Brain pericyte (primary cell): ENCODE measurements around the gene EIF4A3.

Source experiments
- DNase-seq: peaks from one replicate; pipeline ENCODE4 v3.0.0-alpha.2; 2012; ENCODE audit warnings: low read depth, low spot score

EIF4A3 gene

DNA sequence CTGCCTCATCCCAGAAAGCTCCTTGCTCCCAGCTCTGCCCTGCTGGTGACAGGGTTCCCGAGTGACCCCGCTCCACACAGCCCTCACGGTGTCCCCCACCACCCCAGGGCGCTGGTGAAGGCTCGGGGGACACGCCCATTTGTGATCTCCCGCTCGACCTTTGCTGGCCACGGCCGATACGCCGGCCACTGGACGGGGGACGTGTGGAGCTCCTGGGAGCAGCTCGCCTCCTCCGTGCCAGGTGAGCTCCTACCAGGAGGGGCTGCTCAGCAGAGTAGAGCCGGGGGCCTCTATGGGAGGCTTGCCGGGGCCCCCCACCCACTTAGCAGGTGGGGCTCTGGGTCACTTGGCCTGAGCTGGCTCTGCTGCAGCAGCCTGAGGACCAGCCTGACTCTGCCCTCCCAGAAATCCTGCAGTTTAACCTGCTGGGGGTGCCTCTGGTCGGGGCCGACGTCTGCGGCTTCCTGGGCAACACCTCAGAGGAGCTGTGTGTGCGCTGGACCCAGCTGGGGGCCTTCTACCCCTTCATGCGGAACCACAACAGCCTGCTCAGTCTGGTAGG, 34.4 kb downstream of the EIF4A3 start:
- DNase-seq = no peak

DNA sequence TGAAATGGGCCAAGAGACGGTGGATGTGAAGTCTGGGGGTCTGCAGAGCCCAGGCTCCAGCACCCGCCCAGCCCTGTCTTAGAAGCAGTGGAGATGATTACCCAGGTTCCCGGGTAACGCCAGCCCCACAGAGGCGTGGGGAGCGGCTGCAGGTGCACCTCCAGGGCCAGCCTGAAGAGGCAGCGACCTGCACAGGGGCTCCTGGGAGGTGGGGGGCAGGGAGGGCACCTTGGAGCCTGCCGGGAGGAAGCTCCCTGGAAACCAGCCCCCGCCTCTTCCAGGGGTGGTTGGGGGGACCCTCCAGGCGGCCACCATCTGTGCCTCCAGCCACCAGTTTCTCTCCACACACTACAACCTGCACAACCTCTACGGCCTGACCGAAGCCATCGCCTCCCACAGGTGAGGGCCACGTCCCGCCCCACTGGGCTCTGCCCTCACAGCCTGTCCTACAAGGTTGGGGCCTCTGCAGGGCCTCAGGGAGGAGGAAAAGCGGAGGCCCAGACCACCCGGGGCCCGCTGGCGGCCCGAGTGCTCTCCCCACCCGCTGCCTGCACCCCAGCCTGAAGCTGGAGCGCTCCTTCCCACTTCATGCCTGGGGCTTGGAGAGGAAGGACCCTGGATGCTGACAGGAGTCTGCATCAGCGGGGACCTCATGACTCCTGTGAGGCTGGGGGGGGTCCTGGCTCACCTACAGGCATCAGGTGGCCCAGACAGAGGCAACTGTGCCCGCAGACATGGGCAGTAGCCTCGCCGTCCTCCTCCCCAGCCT, 35.0 kb downstream of the EIF4A3 start:
- no peak for DNase-seq

DNA sequence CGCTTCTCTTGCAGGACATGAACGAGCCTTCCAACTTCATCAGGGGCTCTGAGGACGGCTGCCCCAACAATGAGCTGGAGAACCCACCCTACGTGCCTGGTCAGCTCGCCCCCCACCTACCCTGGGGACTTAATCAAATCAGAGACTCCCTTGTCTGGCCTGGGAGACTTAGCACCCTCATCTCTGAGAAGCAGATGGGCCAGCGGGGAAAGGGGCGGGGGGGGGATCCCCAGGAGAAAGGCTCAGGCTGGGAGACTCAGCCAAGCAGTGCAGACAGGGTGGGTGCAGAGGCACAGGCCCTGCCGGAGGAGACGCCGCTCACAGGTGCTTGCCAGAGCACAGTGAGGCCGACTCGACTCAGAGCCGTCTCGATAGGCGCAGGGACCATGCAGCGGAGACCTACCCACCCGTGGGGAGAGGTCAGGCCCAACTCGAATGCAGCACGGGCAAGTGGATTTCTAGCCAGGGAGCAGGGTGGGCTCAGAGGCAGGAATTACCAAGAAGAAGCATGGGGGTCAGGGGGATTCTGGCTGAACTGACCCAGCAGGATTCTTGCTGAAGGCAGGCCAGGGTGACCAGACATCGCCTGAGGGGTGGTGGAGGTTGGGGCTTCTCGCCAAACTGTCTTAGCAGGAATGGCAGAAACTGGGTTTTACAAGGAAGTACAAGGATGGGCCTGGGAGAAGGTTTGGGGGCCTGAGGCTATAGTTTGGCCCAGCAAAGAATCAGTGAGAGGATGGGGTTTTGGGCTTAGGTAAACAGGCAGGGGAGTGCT, 35.8 kb downstream of the EIF4A3 start:
- DNase-seq = no peak

DNA sequence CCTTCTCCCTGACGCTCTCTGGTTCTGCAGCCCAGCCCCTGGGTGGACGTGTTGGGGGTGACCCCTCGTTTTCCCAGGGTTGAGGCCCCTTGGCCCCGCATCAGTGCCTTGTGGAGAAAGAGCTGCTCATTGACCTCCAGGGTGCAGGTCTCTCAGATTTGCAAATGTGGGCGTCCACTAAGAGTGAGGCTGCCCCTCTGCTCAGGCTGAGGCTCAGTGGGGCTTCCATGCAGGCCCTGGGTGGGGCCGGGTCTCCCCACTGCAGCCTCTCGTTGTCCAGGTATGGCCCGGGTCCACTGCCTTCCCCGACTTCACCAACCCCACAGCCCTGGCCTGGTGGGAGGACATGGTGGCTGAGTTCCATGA, 36.5 kb downstream of the EIF4A3 start:
- no peak for DNase-seq

DNA sequence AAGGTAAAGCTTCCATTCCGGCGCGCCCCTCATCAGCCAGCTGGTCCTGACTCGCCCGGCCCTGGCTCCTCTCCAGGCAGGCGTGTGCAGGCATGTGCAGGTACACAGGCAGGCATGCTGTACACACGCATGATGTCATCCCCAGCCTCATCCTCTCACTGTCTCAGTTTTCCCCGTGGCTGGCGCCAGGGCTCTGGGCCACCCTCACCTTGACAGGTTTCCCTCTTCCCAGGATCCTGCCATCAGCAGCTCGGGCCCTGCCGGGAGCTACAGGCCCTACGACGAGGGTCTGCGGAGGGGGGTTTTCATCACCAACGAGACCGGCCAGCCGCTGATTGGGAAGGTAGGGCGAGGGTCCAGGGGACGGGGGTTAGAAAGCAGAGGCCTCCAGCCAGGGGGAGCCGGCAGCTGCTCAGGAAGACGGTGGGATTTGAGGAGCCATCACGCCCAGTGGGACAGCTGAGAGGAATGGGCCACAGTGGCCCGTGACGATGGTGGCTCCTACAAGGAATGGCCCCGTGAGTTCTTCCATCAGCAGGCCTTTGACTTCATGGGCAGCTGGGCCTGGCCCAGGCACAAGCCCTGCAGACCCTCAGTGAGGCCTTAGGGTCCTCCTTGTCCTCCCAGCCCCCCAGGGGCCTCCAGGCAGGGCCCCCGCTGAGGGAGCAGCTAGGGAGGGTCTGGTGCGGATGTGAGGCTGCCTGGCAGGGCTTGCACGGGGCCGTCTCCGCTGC, 37.0 kb downstream of the EIF4A3 start:
- no peak for DNase-seq

DNA sequence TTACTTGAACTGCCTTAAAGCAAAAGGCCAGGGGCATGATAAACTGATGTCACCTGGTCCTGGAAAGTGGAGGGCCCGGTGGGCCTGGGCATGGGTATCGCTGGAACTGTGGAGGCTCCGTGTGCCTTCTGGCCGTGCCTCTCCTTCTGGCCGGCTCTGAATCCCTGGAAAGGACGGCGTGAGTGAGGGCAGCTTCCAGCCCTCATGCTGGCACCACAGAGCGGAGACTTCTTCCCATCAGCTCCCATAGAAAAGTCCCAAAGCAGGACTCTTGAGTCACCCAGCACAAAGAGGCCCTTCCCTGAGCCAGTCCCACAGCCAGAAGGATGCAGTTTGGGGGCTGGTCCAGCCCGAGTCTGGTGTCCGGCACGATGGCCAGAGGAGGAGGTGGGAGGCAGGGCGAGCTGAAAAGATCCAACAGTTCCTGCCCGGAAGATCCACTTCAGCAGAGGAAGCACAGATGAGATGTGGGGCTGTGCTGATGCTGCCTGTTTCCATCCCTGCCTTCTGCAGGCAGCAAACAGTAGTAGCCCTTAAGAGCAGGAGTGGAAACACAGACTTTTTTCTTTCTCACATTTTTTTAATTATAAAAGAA, 37.8 kb downstream of the EIF4A3 start:
- DNase-seq = no peak

DNA sequence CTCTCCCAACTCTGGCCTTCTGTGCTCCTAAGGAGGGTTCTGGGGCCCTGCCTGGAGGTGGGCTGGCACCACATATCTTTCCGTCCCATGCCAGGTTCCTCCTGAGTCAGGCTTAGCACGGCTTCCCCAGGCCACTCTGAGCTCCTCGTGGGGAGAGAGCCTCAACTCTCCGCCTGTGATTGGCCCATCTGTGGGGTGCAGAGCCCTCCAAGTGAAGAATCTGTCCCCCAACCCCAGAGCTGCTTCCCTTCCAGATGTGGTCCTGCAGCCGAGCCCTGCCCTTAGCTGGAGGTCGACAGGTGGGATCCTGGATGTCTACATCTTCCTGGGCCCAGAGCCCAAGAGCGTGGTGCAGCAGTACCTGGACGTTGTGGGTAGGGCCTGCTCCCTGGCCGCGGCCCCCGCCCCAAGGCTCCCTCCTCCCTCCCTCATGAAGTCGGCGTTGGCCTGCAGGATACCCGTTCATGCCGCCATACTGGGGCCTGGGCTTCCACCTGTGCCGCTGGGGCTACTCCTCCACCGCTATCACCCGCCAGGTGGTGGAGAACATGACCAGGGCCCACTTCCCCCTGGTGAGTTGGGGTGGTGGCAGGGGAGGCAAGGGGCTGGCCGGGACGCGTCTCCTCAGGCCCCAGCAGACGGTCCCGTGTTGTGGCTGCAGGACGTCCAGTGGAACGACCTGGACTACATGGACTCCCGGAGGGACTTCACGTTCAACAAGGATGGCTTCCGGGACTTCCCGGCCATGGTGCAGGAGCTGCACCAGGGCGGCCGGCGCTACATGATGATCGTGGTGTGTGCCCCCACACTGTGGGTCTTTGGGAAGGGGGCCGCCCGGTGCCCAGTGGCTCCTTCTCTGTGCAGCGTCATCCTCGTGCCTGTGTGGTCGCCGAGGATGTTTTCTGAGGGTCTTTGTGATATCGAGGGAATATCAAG, 38.6 kb downstream of the EIF4A3 start:
- DNase-seq = no peak

DNA sequence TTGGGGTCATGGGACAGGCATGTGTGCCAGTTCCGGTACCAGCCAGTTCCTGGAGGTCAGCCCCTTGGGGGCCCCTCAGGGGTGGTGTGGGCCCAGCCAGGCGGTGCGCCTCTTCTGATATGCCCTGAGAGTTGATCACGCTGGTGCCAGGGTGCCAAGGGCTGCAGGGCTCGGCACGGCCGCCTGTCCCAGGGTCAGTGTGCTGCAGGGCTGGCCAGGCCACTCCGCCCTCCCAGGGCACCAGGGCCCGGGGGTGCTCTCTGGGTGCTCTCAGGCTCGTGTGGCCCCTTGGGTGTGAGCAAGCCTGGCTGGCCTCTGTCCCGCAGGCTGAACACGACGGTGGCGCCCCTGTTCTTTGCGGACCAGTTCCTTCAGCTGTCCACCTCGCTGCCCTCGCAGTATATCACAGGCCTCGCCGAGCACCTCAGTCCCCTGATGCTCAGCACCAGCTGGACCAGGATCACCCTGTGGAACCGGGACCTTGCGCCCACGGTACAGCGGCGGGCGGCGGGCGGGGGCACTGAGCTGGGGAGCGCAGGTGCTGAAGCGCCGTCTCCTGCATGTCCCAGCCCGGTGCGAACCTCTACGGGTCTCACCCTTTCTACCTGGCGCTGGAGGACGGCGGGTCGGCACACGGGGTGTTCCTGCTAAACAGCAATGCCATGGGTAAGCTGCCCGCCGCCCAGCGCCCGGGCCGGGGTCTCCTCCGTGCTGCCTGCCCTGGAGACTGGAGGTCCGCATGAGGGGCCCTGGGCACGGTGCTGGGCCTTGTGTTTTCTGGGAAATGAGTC, 39.5 kb downstream of the EIF4A3 start:
- DNase-seq = no peak

DNA sequence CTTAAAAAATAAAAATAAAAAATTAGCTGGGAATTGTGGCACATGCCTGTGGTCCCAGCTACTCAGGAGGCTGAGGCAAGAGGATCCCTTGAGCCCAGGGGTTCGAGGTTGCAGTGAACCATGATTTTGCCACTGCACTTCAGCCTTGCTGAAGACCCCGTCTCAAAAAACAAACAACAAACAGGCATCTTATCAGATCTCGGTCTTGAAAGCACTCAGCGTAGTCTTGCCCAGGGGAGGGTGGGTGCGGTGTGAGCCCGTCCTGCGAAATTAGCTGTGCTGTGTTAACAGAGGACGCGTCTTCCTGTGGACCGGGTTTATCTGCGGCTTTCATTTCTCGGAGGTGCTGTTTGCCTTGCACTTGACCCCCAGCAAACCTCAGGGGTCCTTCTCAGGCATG, 40.2 kb downstream of the EIF4A3 start:
- no peak for DNase-seq

DNA sequence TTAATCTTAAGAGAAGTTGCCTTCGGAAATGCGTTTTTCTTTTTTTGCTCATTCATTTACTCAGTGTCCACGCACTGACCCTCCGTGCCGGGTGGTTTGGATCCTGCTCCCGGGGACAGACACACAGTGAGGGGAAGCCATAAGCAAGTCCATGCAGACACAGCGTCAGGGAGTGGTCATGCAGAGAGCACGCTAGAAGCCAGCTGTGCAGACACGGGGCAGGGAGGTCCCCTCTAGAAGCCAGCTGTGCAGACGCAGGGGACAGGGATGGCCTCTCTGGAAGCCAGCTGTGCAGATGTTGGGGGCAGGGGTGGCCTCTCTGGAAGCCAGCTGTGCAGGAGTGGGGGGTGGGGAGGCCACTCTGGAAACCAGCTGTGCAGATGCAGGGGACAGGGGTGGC, 40.8 kb downstream of the EIF4A3 start:
- DNase-seq = no peak

DNA sequence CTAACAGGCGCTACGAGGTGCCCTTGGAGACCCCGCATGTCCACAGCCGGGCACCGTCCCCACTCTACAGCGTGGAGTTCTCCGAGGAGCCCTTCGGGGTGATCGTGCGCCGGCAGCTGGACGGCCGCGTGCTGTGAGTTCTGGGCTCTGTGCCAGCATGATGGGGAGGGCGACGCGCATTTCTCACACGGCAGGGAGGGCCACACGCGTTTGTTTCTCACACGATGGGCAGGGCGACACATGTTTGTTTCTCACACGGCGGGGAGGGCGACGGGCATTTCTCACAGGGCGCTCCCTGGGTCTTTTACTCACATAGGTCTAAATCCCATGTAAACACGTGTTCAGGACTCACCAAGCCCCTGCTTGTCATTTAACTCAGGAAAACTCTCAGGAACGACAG, 41.2 kb downstream of the EIF4A3 start:
- DNase-seq = peak; percentile 82

DNA sequence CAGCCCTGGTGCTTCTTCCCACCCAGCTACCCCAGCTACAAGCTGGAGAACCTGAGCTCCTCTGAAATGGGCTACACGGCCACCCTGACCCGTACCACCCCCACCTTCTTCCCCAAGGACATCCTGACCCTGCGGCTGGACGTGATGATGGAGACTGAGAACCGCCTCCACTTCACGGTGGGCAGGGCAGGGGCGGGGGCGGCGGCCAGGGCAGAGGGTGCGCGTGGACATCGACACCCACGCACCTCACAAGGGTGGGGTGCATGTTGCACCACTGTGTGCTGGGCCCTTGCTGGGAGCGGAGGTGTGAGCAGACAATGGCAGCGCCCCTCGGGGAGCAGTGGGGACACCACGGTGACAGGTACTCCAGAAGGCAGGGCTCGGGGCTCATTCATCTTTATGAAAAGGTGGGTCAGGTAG, 42.0 kb downstream of the EIF4A3 start:
- no peak for DNase-seq

DNA sequence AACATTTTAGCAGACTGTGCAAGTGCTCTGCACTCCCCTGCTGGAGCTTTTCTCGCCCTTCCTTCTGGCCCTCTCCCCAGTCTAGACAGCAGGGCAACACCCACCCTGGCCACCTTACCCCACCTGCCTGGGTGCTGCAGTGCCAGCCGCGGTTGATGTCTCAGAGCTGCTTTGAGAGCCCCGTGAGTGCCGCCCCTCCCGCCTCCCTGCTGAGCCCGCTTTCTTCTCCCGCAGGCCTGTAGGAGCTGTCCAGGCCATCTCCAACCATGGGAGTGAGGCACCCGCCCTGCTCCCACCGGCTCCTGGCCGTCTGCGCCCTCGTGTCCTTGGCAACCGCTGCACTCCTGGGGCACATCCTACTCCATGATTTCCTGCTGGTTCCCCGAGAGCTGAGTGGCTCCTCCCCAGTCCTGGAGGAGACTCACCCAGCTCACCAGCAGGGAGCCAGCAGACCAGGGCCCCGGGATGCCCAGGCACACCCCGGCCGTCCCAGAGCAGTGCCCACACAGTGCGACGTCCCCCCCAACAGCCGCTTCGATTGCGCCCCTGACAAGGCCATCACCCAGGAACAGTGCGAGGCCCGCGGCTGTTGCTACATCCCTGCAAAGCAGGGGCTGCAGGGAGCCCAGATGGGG, 42.5 kb downstream of the EIF4A3 start:
- peak; percentile 65 for DNase-seq

DNA sequence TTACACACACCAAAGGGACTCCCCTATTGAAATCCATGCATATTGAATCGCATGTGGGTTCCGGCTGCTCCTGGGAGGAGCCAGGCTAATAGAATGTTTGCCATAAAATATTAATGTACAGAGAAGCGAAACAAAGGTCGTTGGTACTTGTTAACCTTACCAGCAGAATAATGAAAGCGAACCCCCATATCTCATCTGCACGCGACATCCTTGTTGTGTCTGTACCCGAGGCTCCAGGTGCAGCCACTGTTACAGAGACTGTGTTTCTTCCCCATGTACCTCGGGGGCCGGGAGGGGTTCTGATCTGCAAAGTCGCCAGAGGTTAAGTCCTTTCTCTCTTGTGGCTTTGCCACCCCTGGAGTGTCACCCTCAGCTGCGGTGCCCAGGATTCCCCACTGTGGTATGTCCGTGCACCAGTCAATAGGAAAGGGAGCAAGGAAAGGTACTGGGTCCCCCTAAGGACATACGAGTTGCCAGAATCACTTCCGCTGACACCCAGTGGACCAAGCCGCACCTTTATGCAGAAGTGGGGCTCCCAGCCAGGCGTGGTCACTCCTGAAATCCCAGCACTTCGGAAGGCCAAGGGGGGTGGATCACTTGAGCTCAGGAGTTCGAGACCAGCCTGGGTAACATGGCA, 43.4 kb downstream of the EIF4A3 start:
- no peak for DNase-seq

DNA sequence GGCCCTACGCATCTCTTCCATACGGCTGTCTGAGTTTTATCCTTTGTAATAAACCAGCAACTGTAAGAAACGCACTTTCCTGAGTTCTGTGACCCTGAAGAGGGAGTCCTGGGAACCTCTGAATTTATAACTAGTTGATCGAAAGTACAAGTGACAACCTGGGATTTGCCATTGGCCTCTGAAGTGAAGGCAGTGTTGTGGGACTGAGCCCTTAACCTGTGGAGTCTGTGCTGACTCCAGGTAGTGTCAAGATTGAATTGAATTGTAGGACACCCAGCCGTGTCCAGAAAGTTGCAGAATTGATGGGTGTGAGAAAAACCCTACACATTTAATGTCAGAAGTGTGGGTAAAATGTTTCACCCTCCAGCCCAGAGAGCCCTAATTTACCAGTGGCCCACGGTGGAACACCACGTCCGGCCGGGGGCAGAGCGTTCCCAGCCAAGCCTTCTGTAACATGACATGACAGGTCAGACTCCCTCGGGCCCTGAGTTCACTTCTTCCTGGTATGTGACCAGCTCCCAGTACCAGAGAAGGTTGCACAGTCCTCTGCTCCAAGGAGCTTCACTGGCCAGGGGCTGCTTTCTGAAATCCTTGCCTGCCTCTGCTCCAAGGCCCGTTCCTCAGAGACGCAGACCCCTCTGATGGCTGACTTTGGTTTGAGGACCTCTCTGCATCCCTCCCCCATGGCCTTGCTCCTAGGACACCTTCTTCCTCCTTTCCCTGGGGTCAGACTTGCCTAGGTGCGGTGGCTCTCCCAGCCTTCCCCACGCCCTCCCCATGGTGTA, 44.1 kb downstream of the EIF4A3 start:
- no peak for DNase-seq

DNA sequence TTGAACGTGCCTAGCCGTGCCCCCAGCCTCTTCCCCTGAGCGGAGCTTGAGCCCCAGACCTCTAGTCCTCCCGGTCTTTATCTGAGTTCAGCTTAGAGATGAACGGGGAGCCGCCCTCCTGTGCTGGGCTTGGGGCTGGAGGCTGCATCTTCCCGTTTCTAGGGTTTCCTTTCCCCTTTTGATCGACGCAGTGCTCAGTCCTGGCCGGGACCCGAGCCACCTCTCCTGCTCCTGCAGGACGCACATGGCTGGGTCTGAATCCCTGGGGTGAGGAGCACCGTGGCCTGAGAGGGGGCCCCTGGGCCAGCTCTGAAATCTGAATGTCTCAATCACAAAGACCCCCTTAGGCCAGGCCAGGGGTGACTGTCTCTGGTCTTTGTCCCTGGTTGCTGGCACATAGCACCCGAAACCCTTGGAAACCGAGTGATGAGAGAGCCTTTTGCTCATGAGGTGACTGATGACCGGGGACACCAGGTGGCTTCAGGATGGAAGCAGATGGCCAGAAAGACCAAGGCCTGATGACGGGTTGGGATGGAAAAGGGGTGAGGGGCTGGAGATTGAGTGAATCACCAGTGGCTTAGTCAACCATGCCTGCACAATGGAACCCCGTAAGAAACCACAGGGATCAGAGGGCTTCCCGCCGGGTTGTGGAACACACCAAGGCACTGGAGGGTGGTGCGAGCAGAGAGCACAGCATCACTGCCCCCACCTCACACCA, 44.8 kb downstream of the EIF4A3 start:
- no peak for DNase-seq
